ENCODE results near the gene MAN1A1.

MAN1A1 gene

DNA sequence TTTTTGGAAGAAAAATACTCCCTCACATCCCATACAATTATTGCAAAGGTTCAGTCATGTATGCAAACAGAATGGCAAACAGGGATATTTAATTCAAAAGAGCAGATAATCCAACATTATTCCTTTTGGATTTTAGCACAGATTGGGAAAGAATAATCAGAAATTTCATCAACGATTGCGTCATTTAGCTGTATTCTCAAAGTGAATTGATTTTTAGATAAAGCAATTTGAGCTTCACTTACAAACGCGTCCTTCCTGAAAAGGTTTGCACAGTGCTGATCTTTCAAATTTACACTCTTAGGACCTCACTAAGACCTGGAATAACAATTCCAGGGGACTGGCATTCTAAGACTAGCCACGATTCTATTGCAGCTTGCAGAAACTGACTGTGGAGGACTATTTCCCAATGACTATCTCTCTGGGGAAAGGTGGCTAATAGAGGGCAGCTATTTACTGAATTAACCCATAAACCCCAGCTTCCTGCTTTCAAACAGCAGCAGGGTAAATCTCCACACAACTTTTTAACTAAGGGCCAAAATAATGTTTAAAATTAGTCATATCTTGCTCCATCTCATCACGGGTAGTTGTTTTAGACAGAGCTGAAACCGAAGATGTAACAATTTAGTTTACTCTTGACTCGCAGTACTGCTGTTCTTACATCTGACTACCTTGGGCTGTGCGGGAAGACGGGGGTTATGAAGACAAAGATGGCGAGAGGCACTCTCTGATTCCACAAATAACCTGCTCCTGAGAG lies 139.9 kb downstream of the MAN1A1 start:
- Histone ChIP-seq H3K27me3 (ENCODE audit: control insufficient read depth, insufficient read depth, low read length) (no peaks in the 10 kb centered on the region), H3K9ac (ENCODE audit: low read depth, low read length) (no peak overlapping the region), H3K4me1 (ENCODE audit: control insufficient read depth, insufficient read depth, low read length) (no peaks in the 10 kb centered on the region), H3K36me3 (ENCODE audit: control insufficient read depth, insufficient read depth, low read length) (no peaks in the 10 kb centered on the region), H3K9me3 (ENCODE audit: control insufficient read depth, insufficient read depth, low read length) (no peaks in the 10 kb centered on the region), H3K4me3 (ENCODE audit: low read depth, low read length) (no peak overlapping the region)

DNA sequence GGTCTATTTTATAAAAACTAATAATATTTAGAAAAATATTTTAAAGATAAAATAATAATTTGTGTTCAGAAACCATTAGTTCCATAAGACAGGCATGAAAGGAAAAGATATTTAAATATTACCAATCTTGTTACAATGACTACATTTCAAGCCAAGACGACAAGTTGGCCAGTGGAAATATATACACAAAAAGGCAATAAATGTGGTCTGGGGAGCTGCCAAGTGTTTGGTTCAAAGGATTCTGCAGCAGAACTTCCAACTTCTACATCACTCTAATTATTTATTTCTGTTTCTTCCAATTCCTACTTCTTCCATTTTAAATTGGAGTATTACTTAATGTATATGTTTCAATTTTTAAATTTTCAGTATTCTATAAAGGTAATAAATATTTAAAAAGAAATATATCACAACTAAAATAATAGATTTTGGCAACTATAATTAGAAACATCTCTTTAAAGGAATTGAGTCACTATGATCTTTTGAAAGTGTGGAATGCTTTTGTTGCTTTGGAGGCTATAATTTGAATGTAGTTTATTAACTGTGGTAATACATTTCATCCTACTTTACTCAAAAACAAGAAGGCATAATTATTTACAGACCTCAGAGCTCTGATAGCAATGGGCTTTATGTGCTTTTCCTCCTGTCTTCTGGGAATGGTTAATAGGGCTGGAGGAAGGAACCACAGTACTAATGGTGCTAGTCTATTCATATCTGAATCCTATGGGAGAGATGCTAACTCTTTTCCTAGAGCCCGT lies 141.4 kb downstream of the MAN1A1 start:
- Histone ChIP-seq H3K9ac (ENCODE audit: low read depth, low read length) (no peak overlapping the region), H3K9me3 (ENCODE audit: control insufficient read depth, insufficient read depth, low read length) (no peaks in the 10 kb centered on the region), H3K27me3 (ENCODE audit: control insufficient read depth, insufficient read depth, low read length) (no peaks in the 10 kb centered on the region), H3K4me3 (ENCODE audit: low read depth, low read length) (no peak overlapping the region), H3K36me3 (ENCODE audit: control insufficient read depth, insufficient read depth, low read length) (no peaks in the 10 kb centered on the region), H3K4me1 (ENCODE audit: control insufficient read depth, insufficient read depth, low read length) (no peaks in the 10 kb centered on the region)

DNA sequence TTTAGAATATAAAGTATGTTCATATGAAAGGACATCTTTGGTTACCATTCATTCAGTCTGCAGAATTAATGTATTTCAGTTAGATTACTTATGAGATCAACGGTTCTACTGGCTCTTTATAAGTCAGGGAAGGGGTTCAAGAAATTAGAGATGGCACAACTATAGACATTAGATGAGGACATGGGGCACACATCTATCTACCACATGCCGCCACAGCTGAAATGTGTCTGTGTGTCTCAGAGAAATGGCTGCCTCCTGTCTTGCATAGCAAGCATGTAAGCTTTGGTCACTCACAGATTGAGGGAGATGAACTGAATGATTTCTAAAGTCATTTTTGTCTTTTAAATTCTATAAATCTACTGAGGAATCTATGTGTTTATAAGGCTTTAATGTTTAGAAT lies 142.2 kb downstream of the MAN1A1 start:
- no peak overlapping the region for H3K9ac ChIP-seq (ENCODE audit: low read depth, low read length)
- H3K4me1 ChIP-seq (ENCODE audit: control insufficient read depth, insufficient read depth, low read length) = no peaks in the 10 kb centered on the region
- H3K9me3 ChIP-seq (ENCODE audit: control insufficient read depth, insufficient read depth, low read length) = no peaks in the 10 kb centered on the region
- no peak overlapping the region for H3K4me3 ChIP-seq (ENCODE audit: low read depth, low read length)
- no peaks in the 10 kb centered on the region for H3K36me3 ChIP-seq (ENCODE audit: control insufficient read depth, insufficient read depth, low read length)
- no peaks in the 10 kb centered on the region for H3K27me3 ChIP-seq (ENCODE audit: control insufficient read depth, insufficient read depth, low read length)

DNA sequence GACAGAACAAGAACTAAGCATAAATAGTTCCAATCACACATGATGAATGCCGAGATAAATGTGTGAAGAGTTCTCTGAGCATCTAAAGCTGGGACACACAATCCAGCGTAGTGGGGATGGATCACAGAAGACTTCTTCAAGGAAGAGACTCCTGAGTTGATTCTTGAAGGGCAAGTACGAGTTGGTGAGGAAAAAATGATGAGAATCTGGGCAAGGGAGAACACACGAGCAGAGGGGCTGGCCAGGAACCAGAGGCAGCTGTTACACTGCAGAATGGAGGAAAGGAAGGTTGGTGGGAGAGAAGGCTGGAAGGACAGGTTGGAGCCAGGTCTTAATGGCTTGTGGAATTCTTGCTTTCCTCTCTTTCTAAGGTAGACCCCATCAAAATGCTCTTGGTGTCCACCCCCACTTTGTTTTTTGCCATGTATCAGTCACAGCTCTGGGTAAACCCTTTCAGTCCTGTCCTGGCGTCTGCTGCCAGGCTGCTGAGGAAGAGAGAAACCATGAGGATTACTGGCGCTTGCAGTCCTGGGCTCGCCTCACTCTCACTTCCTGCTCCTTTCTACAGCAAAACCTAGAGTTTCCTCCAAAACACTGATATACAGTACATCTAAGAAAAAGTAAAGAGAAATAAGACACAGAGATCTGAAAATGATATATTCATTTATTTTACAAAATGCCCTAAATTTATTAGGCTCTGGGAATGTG lies 143.5 kb downstream of the MAN1A1 start:
- H3K36me3 ChIP-seq (ENCODE audit: control insufficient read depth, insufficient read depth, low read length) = no peaks in the 10 kb centered on the region
- H3K4me3 ChIP-seq (ENCODE audit: low read depth, low read length) = no peak overlapping the region
- no peaks in the 10 kb centered on the region for H3K4me1 ChIP-seq (ENCODE audit: control insufficient read depth, insufficient read depth, low read length)
- no peak overlapping the region for H3K9ac ChIP-seq (ENCODE audit: low read depth, low read length)
- H3K9me3 ChIP-seq (ENCODE audit: control insufficient read depth, insufficient read depth, low read length) = no peaks in the 10 kb centered on the region
- no peaks in the 10 kb centered on the region for H3K27me3 ChIP-seq (ENCODE audit: control insufficient read depth, insufficient read depth, low read length)

DNA sequence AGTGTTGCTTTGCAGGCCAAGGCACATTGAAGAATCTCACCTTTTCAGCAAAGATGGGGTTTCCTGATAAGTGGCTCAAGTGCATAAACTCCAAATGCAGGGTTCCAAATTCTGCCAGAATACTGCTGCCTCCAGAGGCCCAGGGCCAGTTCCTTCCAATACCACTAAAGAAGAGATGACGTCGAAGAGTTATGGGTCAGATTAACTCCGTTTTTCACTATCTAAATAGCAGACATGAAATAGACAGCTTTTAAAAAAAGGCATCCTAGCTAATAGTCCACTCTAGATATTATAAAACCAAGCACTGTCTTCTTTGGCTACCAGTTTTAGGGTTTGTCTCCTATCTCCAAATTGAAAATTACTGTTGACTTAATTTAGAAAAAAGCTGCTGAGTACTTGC lies 144.8 kb downstream of the MAN1A1 start:
- Histone ChIP-seq H3K4me1 (ENCODE audit: control insufficient read depth, insufficient read depth, low read length) (no peaks in the 10 kb centered on the region), H3K9me3 (ENCODE audit: control insufficient read depth, insufficient read depth, low read length) (no peaks in the 10 kb centered on the region), H3K4me3 (ENCODE audit: low read depth, low read length) (no peak overlapping the region), H3K9ac (ENCODE audit: low read depth, low read length) (no peak overlapping the region), H3K36me3 (ENCODE audit: control insufficient read depth, insufficient read depth, low read length) (no peaks in the 10 kb centered on the region), H3K27me3 (ENCODE audit: control insufficient read depth, insufficient read depth, low read length) (no peaks in the 10 kb centered on the region)

DNA sequence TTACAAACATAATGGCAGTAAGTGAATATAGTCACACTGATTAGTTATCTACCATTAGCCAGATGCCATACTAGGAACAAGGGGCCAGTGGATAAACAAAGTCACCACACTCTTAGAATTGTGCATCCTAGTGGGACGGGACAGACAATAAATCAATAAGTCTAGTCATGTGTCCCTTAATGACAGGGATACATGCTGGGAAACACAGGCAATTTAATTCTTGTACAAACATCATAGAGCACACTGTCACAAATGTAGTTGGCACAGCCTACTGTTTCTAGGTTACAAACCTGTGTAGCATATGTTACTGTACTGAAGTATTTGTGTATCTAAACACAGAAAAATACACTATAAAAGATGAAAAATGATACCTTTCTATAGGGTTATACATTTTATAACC lies 148.1 kb downstream of the MAN1A1 start:
- H3K36me3 ChIP-seq (ENCODE audit: control insufficient read depth, insufficient read depth, low read length) = no peaks in the 10 kb centered on the region

DNA sequence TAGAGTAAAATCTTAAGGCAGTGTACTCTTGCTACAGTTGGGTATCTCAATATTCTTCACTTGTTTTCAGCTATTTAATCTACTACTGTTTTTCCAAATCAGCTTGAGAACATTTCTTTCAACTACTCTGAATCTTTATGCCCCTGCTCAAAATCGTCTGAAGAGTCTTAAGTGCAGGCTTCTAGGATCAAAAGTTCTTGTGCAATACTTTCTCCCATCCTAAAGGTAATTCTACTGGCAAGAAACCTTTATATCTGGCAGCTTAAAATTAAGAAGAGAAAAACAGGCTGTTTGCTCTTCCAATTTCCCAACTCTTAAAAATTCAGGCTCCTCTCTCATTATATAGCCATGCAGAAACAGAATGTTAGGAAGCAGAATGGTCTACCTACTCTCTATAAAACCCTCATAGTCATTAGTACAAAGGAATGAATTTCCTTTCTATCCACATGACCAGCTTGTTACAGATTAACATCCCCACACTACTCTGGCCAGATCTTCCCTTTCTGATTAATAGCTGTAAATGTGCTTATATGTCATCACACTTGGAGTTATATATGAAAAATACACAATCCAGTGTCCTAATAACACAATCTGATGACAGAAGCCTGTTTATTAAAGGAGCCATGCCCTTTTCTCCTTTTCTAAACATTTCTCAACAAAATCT lies 148.9 kb downstream of the MAN1A1 start:
- H3K27me3 ChIP-seq (ENCODE audit: control insufficient read depth, insufficient read depth, low read length) = no peaks in the 10 kb centered on the region
- no peaks in the 10 kb centered on the region for H3K36me3 ChIP-seq (ENCODE audit: control insufficient read depth, insufficient read depth, low read length)
- no peaks in the 10 kb centered on the region for H3K4me1 ChIP-seq (ENCODE audit: control insufficient read depth, insufficient read depth, low read length)

More for the DNA sequence above, 148.1 kb downstream of the MAN1A1 start:
- Histone ChIP-seq H3K9ac (ENCODE audit: low read depth, low read length) (no peak overlapping the region), H3K4me3 (ENCODE audit: low read depth, low read length) (no peak overlapping the region), H3K9me3 (ENCODE audit: control insufficient read depth, insufficient read depth, low read length) (no peaks in the 10 kb centered on the region), H3K27me3 (ENCODE audit: control insufficient read depth, insufficient read depth, low read length) (no peaks in the 10 kb centered on the region), H3K4me1 (ENCODE audit: control insufficient read depth, insufficient read depth, low read length) (no peaks in the 10 kb centered on the region)

DNA sequence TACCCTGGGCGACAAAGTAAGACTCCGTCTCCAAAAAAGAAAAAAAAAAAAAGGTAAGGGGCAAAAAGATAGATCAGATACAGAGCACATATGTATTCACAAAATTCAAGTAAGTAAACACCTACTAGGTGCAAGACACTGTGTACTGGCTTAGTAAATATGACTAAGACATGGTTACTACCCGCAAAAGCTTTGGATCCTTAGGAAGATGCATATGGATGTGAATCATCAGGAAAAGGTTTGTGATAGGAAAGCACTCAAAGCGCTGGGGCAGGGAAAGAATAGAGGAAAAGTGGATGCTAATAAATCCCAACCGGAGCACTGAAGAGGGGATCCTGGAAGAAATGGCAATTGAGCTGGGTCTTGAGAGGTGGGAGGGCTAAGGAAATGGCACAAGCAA lies 152.3 kb downstream of the MAN1A1 start:
- Histone ChIP-seq H3K4me1 (ENCODE audit: control insufficient read depth, insufficient read depth, low read length) (no peaks in the 10 kb centered on the region), H3K36me3 (ENCODE audit: control insufficient read depth, insufficient read depth, low read length) (no peaks in the 10 kb centered on the region), H3K9me3 (ENCODE audit: control insufficient read depth, insufficient read depth, low read length) (no peaks in the 10 kb centered on the region), H3K27me3 (ENCODE audit: control insufficient read depth, insufficient read depth, low read length) (no peaks in the 10 kb centered on the region), H3K9ac (ENCODE audit: low read depth, low read length) (no peak overlapping the region), H3K4me3 (ENCODE audit: low read depth, low read length) (no peak overlapping the region)

More for the DNA sequence above, 148.9 kb downstream of the MAN1A1 start:
- Histone ChIP-seq H3K9me3 (ENCODE audit: control insufficient read depth, insufficient read depth, low read length) (no peaks in the 10 kb centered on the region), H3K9ac (ENCODE audit: low read depth, low read length) (no peak overlapping the region), H3K4me3 (ENCODE audit: low read depth, low read length) (no peak overlapping the region)

DNA sequence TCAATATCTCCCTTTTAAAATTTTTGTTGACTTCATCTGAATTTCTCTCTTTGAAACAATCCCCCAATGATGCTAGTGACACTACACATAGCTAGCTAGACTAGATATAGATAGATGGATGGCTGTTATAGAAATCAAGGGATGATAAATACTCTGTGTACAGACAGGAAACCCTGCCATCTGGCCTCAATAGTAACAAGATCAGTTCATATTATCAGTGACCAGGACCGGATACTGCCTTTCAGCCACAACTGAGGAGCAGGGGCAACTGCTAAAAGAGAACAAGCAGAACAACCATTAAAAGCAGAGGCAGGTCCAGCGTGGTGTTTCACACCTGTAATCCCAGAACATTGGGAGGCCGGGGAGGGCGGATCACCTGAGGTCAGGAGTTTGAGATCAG lies 152.8 kb downstream of the MAN1A1 start:
- Histone ChIP-seq H3K36me3 (ENCODE audit: control insufficient read depth, insufficient read depth, low read length) (no peaks in the 10 kb centered on the region), H3K4me1 (ENCODE audit: control insufficient read depth, insufficient read depth, low read length) (no peaks in the 10 kb centered on the region), H3K9me3 (ENCODE audit: control insufficient read depth, insufficient read depth, low read length) (no peaks in the 10 kb centered on the region), H3K4me3 (ENCODE audit: low read depth, low read length) (no peak overlapping the region), H3K27me3 (ENCODE audit: control insufficient read depth, insufficient read depth, low read length) (no peaks in the 10 kb centered on the region), H3K9ac (ENCODE audit: low read depth, low read length) (no peak overlapping the region)

DNA sequence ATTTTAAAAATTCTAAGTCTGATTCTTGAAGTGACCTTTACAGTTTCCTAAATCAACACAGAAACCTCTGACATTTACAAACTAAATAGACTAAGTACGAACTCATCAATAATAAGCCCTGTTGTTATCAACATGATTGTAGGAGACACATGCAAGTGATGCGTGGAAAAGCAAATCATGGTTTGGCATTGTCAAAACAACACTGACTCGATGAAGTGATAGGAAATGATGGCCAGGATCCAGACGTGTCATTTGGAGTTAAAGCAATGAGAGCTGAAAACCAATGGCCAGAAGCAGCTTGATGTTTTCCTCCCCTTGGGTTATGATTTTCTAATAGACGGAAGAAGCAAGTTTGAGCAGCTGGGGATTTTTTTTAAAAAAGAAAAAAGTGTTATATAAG lies 153.7 kb downstream of the MAN1A1 start:
- Histone ChIP-seq H3K27me3 (ENCODE audit: control insufficient read depth, insufficient read depth, low read length) (no peaks in the 10 kb centered on the region), H3K4me1 (ENCODE audit: control insufficient read depth, insufficient read depth, low read length) (no peaks in the 10 kb centered on the region), H3K9me3 (ENCODE audit: control insufficient read depth, insufficient read depth, low read length) (no peaks in the 10 kb centered on the region), H3K4me3 (ENCODE audit: low read depth, low read length) (no peak overlapping the region), H3K9ac (ENCODE audit: low read depth, low read length) (no peak overlapping the region), H3K36me3 (ENCODE audit: control insufficient read depth, insufficient read depth, low read length) (no peaks in the 10 kb centered on the region)

DNA sequence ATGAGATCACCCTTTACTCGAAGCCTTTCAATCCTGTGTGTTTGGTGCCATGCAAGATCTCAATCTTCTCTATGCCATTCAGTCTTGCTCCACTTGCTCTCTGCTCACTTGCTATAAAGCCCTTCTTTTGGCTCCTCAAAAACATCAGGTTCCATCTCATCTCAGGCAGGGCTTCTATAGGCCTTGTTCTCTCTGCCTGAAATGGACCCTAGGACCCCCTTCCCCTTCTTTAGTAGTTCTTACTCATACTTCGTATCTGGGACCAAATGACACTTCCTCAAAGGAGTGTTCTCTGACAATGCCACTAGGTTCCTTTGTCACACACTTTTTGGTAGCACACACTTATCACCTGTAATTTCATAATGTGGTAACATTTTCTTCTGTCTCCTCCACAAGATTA lies 154.4 kb downstream of the MAN1A1 start:
- H3K4me1 ChIP-seq (ENCODE audit: control insufficient read depth, insufficient read depth, low read length) = no peaks in the 10 kb centered on the region
- no peaks in the 10 kb centered on the region for H3K9me3 ChIP-seq (ENCODE audit: control insufficient read depth, insufficient read depth, low read length)
- no peak overlapping the region for H3K4me3 ChIP-seq (ENCODE audit: low read depth, low read length)
- H3K27me3 ChIP-seq (ENCODE audit: control insufficient read depth, insufficient read depth, low read length) = no peaks in the 10 kb centered on the region
- no peaks in the 10 kb centered on the region for H3K36me3 ChIP-seq (ENCODE audit: control insufficient read depth, insufficient read depth, low read length)
- no peak overlapping the region for H3K9ac ChIP-seq (ENCODE audit: low read depth, low read length)
